PC-9 (cell line): Measurements from ENCODE around the gene CPA5. TPM values are rescaled to one million over a fixed set of nuclear protein-coding genes. Genes with fewer than 3 reads are reported as not detected.

Experiments used
- BruUV-seq: library from RNA; stranded (reverse); fragments of 400-500 nt; replicated peaks from 2 replicates; lab custom pipeline; 2021; lab: Mats Ljungman, UMichigan
- CTCF ChIA-PET: fragments of 300-600 bp; sonication (Branson Sonifier 250); formaldehyde crosslinking; loops from one replicate; lab custom pipeline; 2022; ENCODE audit warnings: antibody characterized with exemption; lab: Charles Lee
- POLR2A ChIA-PET: fragments of 300-600 bp; sonication (Branson Sonifier 250); formaldehyde crosslinking; loops from one replicate; lab custom pipeline; 2022; ENCODE audit warnings: antibody characterized with exemption; ENCODE audit not compliant: unreplicated experiment; lab: Charles Lee
- DNase-seq, 2 experiments: peaks; one replicate each; pipeline versions ENCODE4 v3.0.0 to v3.0.0-alpha.2; 2015 to 2022; ENCODE audit warnings: mixed read lengths in 1 of 2
- H2AFZ ChIP-seq: fragments of 200-600 bp; sonication (generic); 2 replicates; pipeline ENCODE4 v1.8.1; 2017; ENCODE audit warnings: antibody characterized with exemption
- H3F3A ChIP-seq: fragments of 200-600 bp; sonication (generic); 2 replicates; pipeline ENCODE4 v1.8.1; 2017; ENCODE audit warnings: antibody characterized with exemption, mild to moderate bottlenecking, low read depth; ENCODE audit not compliant: insufficient read depth
- H3K27ac ChIP-seq: fragments of 200-600 bp; sonication (generic); 2 replicates; pipeline ENCODE4 v1.6.1; 2016; ENCODE audit warnings: mixed run types
- H3K27me3 ChIP-seq: fragments of 200-600 bp; sonication (generic); 2 replicates; pipeline ENCODE4 v1.6.1; 2016; ENCODE audit warnings: low read depth, mixed run types; ENCODE audit not compliant: insufficient read depth
- H3K36me3 ChIP-seq: fragments of 200-600 bp; sonication (generic); 2 replicates; pipeline ENCODE4 v1.6.1; 2016; ENCODE audit warnings: low read depth, mixed run types
- H3K4me1 ChIP-seq: fragments of 200-600 bp; sonication (generic); replicated peaks from 2 replicates; pipeline ENCODE4 v1.6.1; 2016; ENCODE audit warnings: mixed run types; ENCODE audit not compliant: insufficient read depth
- H3K4me2 ChIP-seq: fragments of 200-600 bp; sonication (generic); 2 replicates; pipeline ENCODE4 v1.6.1; 2017; ENCODE audit warnings: mixed run types
- H3K4me3 ChIP-seq: fragments of 200-600 bp; sonication (generic); 2 replicates; pipeline ENCODE4 v1.6.1; 2016; ENCODE audit warnings: mixed run types
- H3K79me2 ChIP-seq: fragments of 200-600 bp; sonication (generic); 2 replicates; pipeline ENCODE4 v1.6.1; 2017; ENCODE audit warnings: low read depth, mixed run types
- H3K9me2 ChIP-seq: fragments of 200-600 bp; sonication (generic); 2 replicates; pipeline ENCODE4 v1.8.1; 2017; ENCODE audit warnings: mild to moderate bottlenecking; ENCODE audit not compliant: insufficient read depth
- H3K9me3 ChIP-seq: fragments of 200-600 bp; sonication (generic); 2 replicates; pipeline ENCODE4 v1.8.1; 2016; ENCODE audit warnings: low read depth; ENCODE audit not compliant: insufficient read depth
- H4K20me1 ChIP-seq: fragments of 200-600 bp; sonication (generic); 2 replicates; pipeline ENCODE4 v1.8.1; 2017; ENCODE audit not compliant: insufficient read depth
- CTCF ChIP-seq: fragments of 200-600 bp; sonication (generic); conservative IDR thresholded peaks from 2 replicates; pipeline ENCODE4 v1.6.1; 2017; ENCODE audit warnings: mixed run types, antibody characterized with exemption, mild to moderate bottlenecking, moderate library complexity
- EZH2 ChIP-seq: fragments of 200-600 bp; sonication (generic); IDR thresholded peaks from 2 replicates; pipeline ENCODE4 v1.8.0; 2017; ENCODE audit warnings: antibody characterized with exemption, low read depth
- intact Hi-C: fragments of 100-400 bp; cut with micrococcal nuclease; formaldehyde crosslinking; loops from one replicate; pipeline ENCODE4 v1.10.0; 2022; ENCODE audit not compliant: unreplicated experiment
- total RNA-seq: library from RNA; stranded (reverse); gene quantifications from 2 replicates; pipeline ENCODE4 v1.2.3, GENCODE V29; 2021

Gene CPA5
- total RNA-seq, 1 experiment from 2014 or later = not detected

- Histone ChIP-seq H3F3A (peaks cover 9% of the 10 kb centered on the region; the same call in 1 of the 2 replicates), H3K9me2 (no peaks in the 10 kb centered on the region), H3K4me1 (peaks cover 14% of the 10 kb centered on the region), H3K4me3 (no peak overlapping the region), H4K20me1 (no peaks in the 10 kb centered on the region), H3K27ac (no peak overlapping the region), H3K27me3 (no peaks in the 10 kb centered on the region), H3K79me2 (no peaks in the 10 kb centered on the region), H2AFZ (no peak overlapping the region), H3K9me3 (no peaks in the 10 kb centered on the region), H3K36me3 (no peaks in the 10 kb centered on the region), H3K4me2 (no peak overlapping the region)
- no peak for DNase-seq
- TF ChIP-seq EZH2 (no peak), CTCF (no peak)
- BruUV-seq = no TSS peak
- CTCF ChIA-PET = no interaction called here
- POLR2A ChIA-PET = interaction anchor here (0.5 kb wide), 1 partner anchor 116 kb away, joined by 23 read pairs; no protein-coding TSS in a partner anchor
- intact Hi-C loops = no loop called here
Measured at GRCh38 chr7:130303551-130303950, 41.1 kb upstream of the CPA5 start.

- peaks cover 9% of the 10 kb centered on the region for H3K4me1 ChIP-seq
- CTCF ChIA-PET = no interaction called here
Measured at GRCh38 chr7:130303982-130304381, 40.6 kb upstream of the CPA5 start.

GRCh38 chr7:130304878-130305277 is 39.7 kb upstream of the CPA5 start:
- H3K27ac ChIP-seq = no peak overlapping the region
- H3K36me3 ChIP-seq = no peaks in the 10 kb centered on the region
- DNase-seq = no peak
- H4K20me1 ChIP-seq = no peaks in the 10 kb centered on the region
- CTCF ChIA-PET = no interaction called here
- no peaks in the 10 kb centered on the region for H3F3A ChIP-seq
- no TSS peak for BruUV-seq
- POLR2A ChIA-PET = no interaction called here
- H3K9me3 ChIP-seq = no peaks in the 10 kb centered on the region
- H3K27me3 ChIP-seq = no peaks in the 10 kb centered on the region
- H3K79me2 ChIP-seq = no peaks in the 10 kb centered on the region
- no peaks in the 10 kb centered on the region for H3K9me2 ChIP-seq
- no peak overlapping the region for H3K4me2 ChIP-seq
- H2AFZ ChIP-seq = no peak overlapping the region
- peaks cover under 1% of the 10 kb centered on the region; the same call in 1 of the 2 replicates for H3K4me1 ChIP-seq
- intact Hi-C loops = no loop called here
- TF ChIP-seq CTCF (no peak), EZH2 (no peak)
- H3K4me3 ChIP-seq = no peak overlapping the region

More at GRCh38 chr7:130303982-130304381, 40.6 kb upstream of the CPA5 start:
- Histone ChIP-seq H3F3A (peaks cover 5% of the 10 kb centered on the region; the same call in 1 of the 2 replicates), H3K27me3 (no peaks in the 10 kb centered on the region), H3K36me3 (no peaks in the 10 kb centered on the region), H3K9me2 (no peaks in the 10 kb centered on the region), H3K4me3 (no peak overlapping the region), H3K79me2 (no peaks in the 10 kb centered on the region), H4K20me1 (no peaks in the 10 kb centered on the region), H3K9me3 (no peaks in the 10 kb centered on the region), H2AFZ (no peak overlapping the region), H3K27ac (no peak overlapping the region), H3K4me2 (no peak overlapping the region)
- TF ChIP-seq CTCF = no peak
- TF ChIP-seq EZH2 = no peak
- intact Hi-C loops = no loop called here
- POLR2A ChIA-PET = no interaction called here
- no TSS peak for BruUV-seq
- no peak for DNase-seq
